Measurements from ENCODE around the gene ARHGEF7. TPM values are rescaled to one million over a fixed set of nuclear protein-coding genes. Genes with fewer than 3 reads are reported as not detected.

The ARHGEF7 gene
- total RNA-seq, 3 donors from 2014 or later = 55.3 to 82.5 (median 62.6) TPM

DNA sequence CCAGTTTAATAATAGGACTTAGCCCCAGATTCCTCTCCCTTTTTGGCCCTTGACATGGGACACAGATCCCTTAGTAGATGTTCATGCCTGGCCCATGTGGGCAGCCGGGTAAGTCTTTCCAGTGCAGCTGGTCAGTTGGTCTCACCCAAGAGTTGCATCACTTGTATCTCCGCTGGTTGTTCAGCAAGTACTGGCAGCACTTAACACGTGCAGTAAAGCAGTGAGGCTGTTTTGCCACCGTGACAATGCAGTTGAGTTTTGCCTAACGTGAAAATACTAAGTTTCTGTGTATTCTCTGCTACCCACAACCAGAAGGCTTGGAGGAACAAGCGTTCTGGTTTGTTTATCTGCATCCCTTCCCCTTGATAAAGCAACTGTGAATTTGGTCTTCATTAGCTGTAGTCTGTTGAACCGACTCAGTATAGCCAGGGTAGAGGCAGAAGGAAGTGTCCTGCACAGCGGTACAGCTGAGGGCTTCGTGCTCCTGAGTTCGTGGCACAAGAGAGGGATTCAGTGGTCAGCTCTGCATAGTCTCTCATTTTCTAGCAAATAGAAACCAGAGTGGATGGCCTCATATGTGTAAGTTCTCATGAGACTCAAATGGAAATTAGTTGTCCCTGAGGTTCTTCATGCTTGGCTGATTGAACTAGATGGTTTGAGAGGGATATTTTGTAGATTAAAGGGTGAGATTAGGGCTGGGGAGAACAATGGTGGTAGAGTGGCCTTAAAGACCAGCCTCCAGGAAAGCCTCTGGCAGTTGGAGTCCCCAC, 50.3 kb downstream of the ARHGEF7 start:
- intact Hi-C loops (cut with DNase I, micrococcal nuclease) = no loop called here
- ATAC-seq = no peak
- Histone ChIP-seq H3K4me3 (no peak overlapping the region), H3K4me1 (ENCODE audit: low read depth) (peaks cover 14% of the 10 kb centered on the region), H3K36me3 (ENCODE audit: low read depth) (no peaks in the 10 kb centered on the region), H3K9me3 (no peaks in the 10 kb centered on the region)
- no peak for DNase-seq
- TF ChIP-seq, protein P1, sequence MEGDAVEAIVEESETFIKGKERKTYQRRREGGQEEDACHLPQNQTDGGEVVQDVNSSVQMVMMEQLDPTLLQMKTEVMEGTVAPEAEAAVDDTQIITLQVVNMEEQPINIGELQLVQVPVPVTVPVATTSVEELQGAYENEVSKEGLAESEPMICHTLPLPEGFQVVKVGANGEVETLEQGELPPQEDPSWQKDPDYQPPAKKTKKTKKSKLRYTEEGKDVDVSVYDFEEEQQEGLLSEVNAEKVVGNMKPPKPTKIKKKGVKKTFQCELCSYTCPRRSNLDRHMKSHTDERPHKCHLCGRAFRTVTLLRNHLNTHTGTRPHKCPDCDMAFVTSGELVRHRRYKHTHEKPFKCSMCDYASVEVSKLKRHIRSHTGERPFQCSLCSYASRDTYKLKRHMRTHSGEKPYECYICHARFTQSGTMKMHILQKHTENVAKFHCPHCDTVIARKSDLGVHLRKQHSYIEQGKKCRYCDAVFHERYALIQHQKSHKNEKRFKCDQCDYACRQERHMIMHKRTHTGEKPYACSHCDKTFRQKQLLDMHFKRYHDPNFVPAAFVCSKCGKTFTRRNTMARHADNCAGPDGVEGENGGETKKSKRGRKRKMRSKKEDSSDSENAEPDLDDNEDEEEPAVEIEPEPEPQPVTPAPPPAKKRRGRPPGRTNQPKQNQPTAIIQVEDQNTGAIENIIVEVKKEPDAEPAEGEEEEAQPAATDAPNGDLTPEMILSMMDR (IDR thresholded peaks at IDR 0.05) = no peak

DNA sequence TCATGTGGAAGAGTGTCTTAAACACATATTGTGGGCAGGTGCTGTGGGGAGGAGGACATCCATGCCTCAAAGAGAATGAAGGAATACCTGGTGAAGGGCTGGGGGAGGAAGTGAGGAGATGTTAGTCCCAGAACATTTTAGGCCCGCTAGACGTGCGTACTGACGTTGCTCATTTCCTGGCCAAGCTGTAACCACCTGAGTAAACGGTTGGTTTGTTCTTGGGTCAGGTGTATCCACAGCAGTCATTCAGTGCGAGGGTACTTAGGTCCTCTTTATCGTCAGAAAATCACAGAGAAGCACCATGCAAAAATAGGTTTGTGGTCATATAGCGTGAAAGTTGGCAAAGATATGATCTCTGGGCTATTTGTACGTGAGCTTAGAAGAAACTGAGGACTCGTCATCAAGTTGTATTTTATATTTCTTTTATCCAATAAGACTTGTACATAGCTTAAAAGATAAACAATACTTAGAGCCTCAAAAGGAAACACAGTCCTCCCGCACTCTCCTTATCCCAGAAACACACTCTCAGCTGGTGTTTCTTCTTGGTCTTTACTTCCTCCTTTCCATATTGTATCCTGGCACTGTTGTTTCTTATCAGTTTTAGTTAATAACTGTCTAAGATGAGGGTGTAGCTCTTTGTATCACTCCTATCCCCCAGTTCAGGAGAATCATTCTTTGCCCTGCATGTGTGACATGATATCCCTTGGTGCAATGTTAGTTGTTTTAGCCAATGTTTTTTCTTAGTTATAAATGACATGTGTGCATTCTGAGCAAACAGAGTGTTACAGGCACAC, 52.0 kb downstream of the ARHGEF7 start:
- no peaks in the 10 kb centered on the region for H3K36me3 ChIP-seq (ENCODE audit: low read depth)
- intact Hi-C loops (cut with DNase I, micrococcal nuclease) = no loop called here
- DNase-seq (no peak), ATAC-seq (peak; percentile 89)
- H3K4me3 ChIP-seq = no peak overlapping the region
- TF ChIP-seq, protein P1 (IDR thresholded peaks at IDR 0.05) = no peak
- H3K4me1 ChIP-seq (ENCODE audit: low read depth) = peaks cover 14% of the 10 kb centered on the region
- H3K9me3 ChIP-seq = no peaks in the 10 kb centered on the region

DNA sequence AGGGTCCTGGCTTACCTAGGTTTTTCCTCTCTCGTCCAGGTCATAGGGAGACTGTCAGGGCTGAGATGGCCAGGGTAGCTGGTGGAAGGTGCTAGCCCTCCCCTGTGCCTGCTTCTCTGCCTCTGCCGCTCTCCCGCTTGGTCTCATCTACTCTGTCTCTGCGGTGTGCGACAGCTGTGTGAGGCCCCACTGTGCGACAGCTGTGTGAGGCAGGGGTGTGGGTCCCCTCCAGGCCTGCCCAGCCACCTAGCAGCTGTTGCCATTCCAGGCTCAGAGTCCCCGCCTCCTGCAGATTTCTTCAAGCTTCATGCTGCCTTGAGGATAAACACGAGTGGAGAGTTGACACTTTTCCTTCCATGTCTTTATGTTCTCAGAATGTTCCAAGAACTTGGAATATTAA, 53.0 kb downstream of the ARHGEF7 start:
- Histone ChIP-seq H3K4me3 (no peak overlapping the region), H3K36me3 (ENCODE audit: low read depth) (no peaks in the 10 kb centered on the region), H3K4me1 (ENCODE audit: low read depth) (peaks cover 14% of the 10 kb centered on the region), H3K9me3 (no peaks in the 10 kb centered on the region)
- TF ChIP-seq, protein P1 (IDR thresholded peaks at IDR 0.05) = no peak
- ATAC-seq (peak; percentile 18), DNase-seq (no peak)
- intact Hi-C loops (cut with DNase I, micrococcal nuclease) = no loop called here

DNA sequence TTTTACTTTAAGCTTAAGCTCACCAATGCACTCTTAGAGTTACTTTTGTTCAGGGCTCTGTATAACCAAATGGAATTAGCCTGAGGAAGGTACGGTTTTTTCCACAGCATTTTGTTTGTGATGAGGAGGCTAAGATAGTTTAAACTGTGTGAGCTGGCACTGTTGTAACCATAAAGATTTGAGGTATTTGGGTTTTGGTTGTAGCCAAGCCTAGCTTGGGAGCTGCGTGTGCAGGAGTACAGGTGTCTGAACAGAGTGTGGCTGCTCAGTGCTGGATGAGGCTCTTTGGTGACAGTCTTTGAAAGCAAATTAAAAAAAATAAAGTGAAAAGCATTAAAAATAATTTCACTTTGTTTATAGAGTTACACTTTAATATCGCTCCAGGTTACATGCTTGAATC, 56.0 kb downstream of the ARHGEF7 start:
- intact Hi-C loops (cut with DNase I, micrococcal nuclease) = no loop called here
- no peak overlapping the region for H3K4me3 ChIP-seq

DNA sequence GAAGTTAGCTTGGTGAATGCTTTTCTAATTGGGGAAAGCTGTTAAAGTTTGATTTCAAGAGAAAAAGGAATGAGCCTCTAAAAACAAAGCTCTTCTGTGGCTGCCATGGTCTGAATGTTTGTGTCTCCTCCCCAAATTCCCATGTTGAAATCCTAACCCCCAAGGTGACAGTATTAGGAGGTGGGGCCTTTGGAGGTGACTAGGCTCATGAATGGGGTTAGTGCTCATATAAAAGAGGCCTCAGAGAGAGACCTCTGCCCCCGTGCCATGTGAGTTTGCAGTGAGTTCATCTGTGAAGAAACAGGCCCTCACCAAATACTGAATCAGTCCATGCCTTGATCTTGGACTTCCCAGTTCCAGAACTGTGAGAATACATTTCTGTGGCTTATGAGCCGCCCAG, 56.5 kb downstream of the ARHGEF7 start:
- ATAC-seq = no peak
- TF ChIP-seq, protein P1 (IDR thresholded peaks at IDR 0.05) = no peak
- DNase-seq = no peak
- intact Hi-C loops (cut with DNase I, micrococcal nuclease) = no loop called here
- Histone ChIP-seq H3K4me1 (ENCODE audit: low read depth) (peaks cover 14% of the 10 kb centered on the region), H3K36me3 (ENCODE audit: low read depth) (no peaks in the 10 kb centered on the region), H3K4me3 (no peak overlapping the region), H3K9me3 (no peaks in the 10 kb centered on the region)

More for the DNA sequence above, 56.0 kb downstream of the ARHGEF7 start:
- TF ChIP-seq, protein P1 (IDR thresholded peaks at IDR 0.05) = no peak
- Histone ChIP-seq H3K9me3 (no peaks in the 10 kb centered on the region), H3K4me1 (ENCODE audit: low read depth) (peaks cover 17% of the 10 kb centered on the region), H3K36me3 (ENCODE audit: low read depth) (no peaks in the 10 kb centered on the region)
- ATAC-seq (no peak), DNase-seq (no peak)

All from mucosa of descending colon (tissue), 3 donors.